ENCODE measurements around the gene ZNF580.

The ZNF580 gene

GRCh38 chr19:55666343-55667005 is 25.7 kb downstream of the ZNF580 start:
- DNase-seq (ENCODE audit: low spot score), result no peak
- TF ChIP-seq, protein P1, sequence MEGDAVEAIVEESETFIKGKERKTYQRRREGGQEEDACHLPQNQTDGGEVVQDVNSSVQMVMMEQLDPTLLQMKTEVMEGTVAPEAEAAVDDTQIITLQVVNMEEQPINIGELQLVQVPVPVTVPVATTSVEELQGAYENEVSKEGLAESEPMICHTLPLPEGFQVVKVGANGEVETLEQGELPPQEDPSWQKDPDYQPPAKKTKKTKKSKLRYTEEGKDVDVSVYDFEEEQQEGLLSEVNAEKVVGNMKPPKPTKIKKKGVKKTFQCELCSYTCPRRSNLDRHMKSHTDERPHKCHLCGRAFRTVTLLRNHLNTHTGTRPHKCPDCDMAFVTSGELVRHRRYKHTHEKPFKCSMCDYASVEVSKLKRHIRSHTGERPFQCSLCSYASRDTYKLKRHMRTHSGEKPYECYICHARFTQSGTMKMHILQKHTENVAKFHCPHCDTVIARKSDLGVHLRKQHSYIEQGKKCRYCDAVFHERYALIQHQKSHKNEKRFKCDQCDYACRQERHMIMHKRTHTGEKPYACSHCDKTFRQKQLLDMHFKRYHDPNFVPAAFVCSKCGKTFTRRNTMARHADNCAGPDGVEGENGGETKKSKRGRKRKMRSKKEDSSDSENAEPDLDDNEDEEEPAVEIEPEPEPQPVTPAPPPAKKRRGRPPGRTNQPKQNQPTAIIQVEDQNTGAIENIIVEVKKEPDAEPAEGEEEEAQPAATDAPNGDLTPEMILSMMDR (IDR thresholded peaks at IDR 0.05; ENCODE audit: extremely low read depth, missing control alignments), result no peak

DNA sequence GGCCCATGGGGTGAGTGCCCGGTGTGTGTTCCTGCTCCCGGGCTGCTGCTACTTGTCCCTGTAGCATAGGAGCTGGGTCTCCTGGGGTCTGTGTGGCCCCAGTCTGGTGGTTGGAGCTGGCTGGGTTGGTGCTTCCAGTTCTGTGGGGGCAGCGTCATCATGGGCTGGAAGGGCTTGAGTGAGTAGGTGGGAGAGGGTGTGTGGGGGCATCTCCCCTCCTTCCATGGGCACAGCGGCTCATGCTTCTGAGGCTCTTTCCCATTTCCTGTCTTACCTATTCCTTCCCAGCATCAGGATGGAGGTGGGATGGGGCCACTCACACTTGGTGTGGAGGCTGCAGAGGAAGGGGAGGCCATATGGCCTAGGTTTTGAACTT is 26.2 kb downstream of the ZNF580 start:
- no peak for DNase-seq (ENCODE audit: low spot score)
- TF ChIP-seq, protein P1 (IDR thresholded peaks at IDR 0.05; ENCODE audit: extremely low read depth, missing control alignments), result no peak

GRCh38 chr19:55667511-55667910 is 26.7 kb downstream of the ZNF580 start:
- no peak for DNase-seq (ENCODE audit: low spot score)
- TF ChIP-seq, protein P1 (IDR thresholded peaks at IDR 0.05; ENCODE audit: extremely low read depth, missing control alignments), result no peak

- no peak for DNase-seq (ENCODE audit: low spot score)
- TF ChIP-seq, protein P1 (IDR thresholded peaks at IDR 0.05; ENCODE audit: extremely low read depth, missing control alignments), result no peak
These were observed 27.2 kb downstream of the ZNF580 start for GRCh38 chr19:55667958-55668357.

DNA sequence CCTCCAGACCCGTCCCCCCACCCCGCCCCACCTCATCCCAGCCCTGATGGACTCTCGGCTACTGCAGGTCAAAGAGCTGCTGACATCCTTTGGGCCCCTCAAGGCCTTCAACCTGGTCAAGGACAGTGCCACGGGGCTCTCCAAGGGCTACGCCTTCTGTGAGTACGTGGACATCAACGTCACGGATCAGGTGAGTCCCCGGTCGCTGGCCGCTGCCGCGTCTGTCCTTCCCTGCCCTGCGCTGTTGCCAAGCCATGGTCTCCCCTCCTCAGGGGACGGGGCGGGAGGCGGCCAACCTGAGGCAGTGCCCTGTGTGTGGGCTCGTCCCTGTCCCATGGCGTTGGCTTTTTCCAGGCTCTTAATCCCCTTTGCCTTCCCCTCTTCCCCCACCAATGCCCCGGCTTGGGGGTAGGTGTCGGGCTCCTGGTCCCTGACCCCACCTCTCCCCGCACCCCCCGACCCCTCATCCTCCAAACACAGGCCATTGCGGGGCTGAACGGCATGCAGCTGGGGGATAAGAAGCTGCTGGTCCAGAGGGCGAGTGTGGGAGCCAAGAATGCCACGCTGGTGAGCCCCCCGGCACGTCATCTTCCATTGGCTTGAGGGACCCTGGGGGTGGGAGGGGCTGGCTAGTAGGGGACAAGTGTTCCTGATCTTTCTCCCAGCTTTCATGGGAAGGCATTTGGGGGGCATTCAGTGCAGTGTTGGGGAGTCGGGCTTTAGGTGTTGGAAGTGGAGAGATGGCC is 28.0 kb downstream of the ZNF580 start:
- TF ChIP-seq, protein P1 (IDR thresholded peaks at IDR 0.05; ENCODE audit: extremely low read depth, missing control alignments), result no peak
- DNase-seq (ENCODE audit: low spot score), result no peak

DNA sequence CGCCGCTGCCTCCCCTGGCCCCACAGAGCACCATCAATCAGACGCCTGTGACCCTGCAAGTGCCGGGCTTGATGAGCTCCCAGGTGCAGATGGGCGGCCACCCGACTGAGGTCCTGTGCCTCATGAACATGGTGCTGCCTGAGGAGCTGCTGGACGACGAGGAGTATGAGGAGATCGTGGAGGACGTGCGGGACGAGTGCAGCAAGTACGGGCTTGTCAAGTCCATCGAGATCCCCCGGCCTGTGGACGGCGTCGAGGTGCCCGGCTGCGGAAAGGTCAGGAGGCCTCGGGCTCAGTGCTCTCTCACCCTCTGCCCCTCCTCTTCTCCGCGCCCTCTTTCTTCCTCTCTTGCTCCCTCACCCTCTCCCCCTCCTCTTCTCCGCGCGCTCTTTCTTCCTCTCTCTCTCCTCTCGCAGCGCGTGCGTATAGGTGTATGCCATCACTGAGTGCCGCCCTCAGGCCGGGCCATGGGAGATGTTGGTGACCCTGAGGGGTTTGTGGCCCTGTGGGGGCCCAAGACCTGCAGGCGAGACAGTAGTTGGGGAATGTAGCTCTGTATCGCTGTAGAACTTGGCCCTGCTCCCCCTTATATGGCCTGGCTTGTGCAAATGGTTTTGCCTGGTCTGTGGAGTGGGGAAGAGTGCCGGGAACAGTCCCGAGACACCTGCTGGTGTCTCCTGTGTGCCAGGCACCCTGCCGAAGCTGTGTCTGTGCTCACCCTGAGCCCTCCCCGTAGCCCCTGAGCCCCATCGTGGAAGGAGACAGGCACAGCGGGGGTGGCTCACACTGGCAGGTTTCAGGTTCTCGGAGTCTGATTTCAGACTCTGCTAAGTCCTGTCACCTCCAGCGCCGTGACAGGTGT is 28.8 kb downstream of the ZNF580 start:
- no peak for DNase-seq (ENCODE audit: low spot score)
- TF ChIP-seq, protein P1 (IDR thresholded peaks at IDR 0.05; ENCODE audit: extremely low read depth, missing control alignments), result no peak
